ENCODE measurements around the gene VCPKMT. TPM values are rescaled to one million over a fixed set of nuclear protein-coding genes. Genes with fewer than 3 reads are reported as not detected.

The VCPKMT gene
- total RNA-seq, 4 donors from 2014 or later: 8.1 to 12.5 (median 11.9) TPM

GRCh38 chr14:50113381-50114035, 2.9 kb downstream of the VCPKMT start:
- H3K4me3 ChIP-seq: no peak overlapping the region
- H3K27ac ChIP-seq: no peak overlapping the region
- peaks cover 63% of the 10 kb centered on the region for H3K36me3 ChIP-seq
- DNase-seq (ENCODE audit: low spot score in 2 of 2): no peak
- WGBS: 74% methylated on average over 4 of the region's 4 CpGs
- no peaks in the 10 kb centered on the region for H3K9me3 ChIP-seq
- TF ChIP-seq CTCF (IDR thresholded peaks at IDR 0.05) (no peak), EP300 (IDR thresholded peaks at IDR 0.05) (no peak), POLR2AphosphoS5 (IDR thresholded peaks at IDR 0.05) (no peak), POLR2A (IDR thresholded peaks at IDR 0.05) (no peak)
- peaks cover 23% of the 10 kb centered on the region for H3K4me1 ChIP-seq
- no peaks in the 10 kb centered on the region for H3K27me3 ChIP-seq

GRCh38 chr14:50110323-50111037, 5.9 kb downstream of the VCPKMT start:
- H3K4me1 ChIP-seq: peaks cover 16% of the 10 kb centered on the region
- H3K4me3 ChIP-seq: no peak overlapping the region
- 88% methylated on average over 4 of the region's 4 CpGs for WGBS
- H3K9me3 ChIP-seq: no peaks in the 10 kb centered on the region
- TF ChIP-seq POLR2A (IDR thresholded peaks at IDR 0.05): no peak
- no peak for TF ChIP-seq EP300 (IDR thresholded peaks at IDR 0.05)
- no peak for TF ChIP-seq CTCF (IDR thresholded peaks at IDR 0.05)
- TF ChIP-seq POLR2AphosphoS5 (IDR thresholded peaks at IDR 0.05): no peak
- peaks cover 64% of the 10 kb centered on the region for H3K36me3 ChIP-seq
- no peak for DNase-seq (ENCODE audit: low spot score in 2 of 2)
- no peaks in the 10 kb centered on the region for H3K27me3 ChIP-seq
- no peak overlapping the region for H3K27ac ChIP-seq

GRCh38 chr14:50109342-50109741, 7.0 kb downstream of the VCPKMT start:
- Histone ChIP-seq H3K27ac (no peak overlapping the region), H3K27me3 (no peaks in the 10 kb centered on the region), H3K4me3 (no peak overlapping the region), H3K9me3 (no peaks in the 10 kb centered on the region), H3K4me1 (peaks cover 10% of the 10 kb centered on the region), H3K36me3 (peaks cover 60% of the 10 kb centered on the region)
- TF ChIP-seq EP300 (IDR thresholded peaks at IDR 0.05) (no peak), POLR2A (IDR thresholded peaks at IDR 0.05) (no peak), CTCF (IDR thresholded peaks at IDR 0.05) (no peak), POLR2AphosphoS5 (IDR thresholded peaks at IDR 0.05) (no peak)
- WGBS: 75% methylated on average over 6 of the region's 6 CpGs
- no peak for DNase-seq (ENCODE audit: low spot score in 2 of 2)

- no peak overlapping the region for H3K4me3 ChIP-seq
- TF ChIP-seq CTCF (IDR thresholded peaks at IDR 0.05) (no peak), POLR2A (IDR thresholded peaks at IDR 0.05) (no peak), POLR2AphosphoS5 (IDR thresholded peaks at IDR 0.05) (no peak), EP300 (IDR thresholded peaks at IDR 0.05) (no peak)
- H3K36me3 ChIP-seq: peaks cover 45% of the 10 kb centered on the region
- peak overlapping the region; percentile 5 for H3K27ac ChIP-seq
- WGBS: 65% methylated on average over 2 of the region's 2 CpGs
- no peaks in the 10 kb centered on the region for H3K9me3 ChIP-seq
- no peak for DNase-seq (ENCODE audit: low spot score in 2 of 2)
- no peaks in the 10 kb centered on the region for H3K27me3 ChIP-seq
- peaks cover 8% of the 10 kb centered on the region for H3K4me1 ChIP-seq
These were observed 8.5 kb downstream of the VCPKMT start for GRCh38 chr14:50107850-50108249.

GRCh38 chr14:50106178-50106577, 10.2 kb downstream of the VCPKMT start:
- H3K4me1 ChIP-seq: peaks cover 8% of the 10 kb centered on the region
- H3K27me3 ChIP-seq: no peaks in the 10 kb centered on the region
- no peak for DNase-seq (ENCODE audit: low spot score in 2 of 2)
- peaks cover 28% of the 10 kb centered on the region for H3K36me3 ChIP-seq
- no peaks in the 10 kb centered on the region for H3K9me3 ChIP-seq
- H3K4me3 ChIP-seq: no peak overlapping the region
- no peak for TF ChIP-seq POLR2A (IDR thresholded peaks at IDR 0.05)
- no peak for TF ChIP-seq CTCF (IDR thresholded peaks at IDR 0.05)
- no peak for TF ChIP-seq POLR2AphosphoS5 (IDR thresholded peaks at IDR 0.05)
- TF ChIP-seq EP300 (IDR thresholded peaks at IDR 0.05): no peak
- WGBS: 68% methylated on average over 4 of the region's 4 CpGs
- H3K27ac ChIP-seq: no peak overlapping the region

Data from suprapubic skin (tissue), 4 donors.